Right renal pelvis (tissue), 4 donors: Measurements from ENCODE around the gene ZNF133. TPM values are rescaled to one million over a fixed set of nuclear protein-coding genes. Genes with fewer than 3 reads are reported as not detected.
"Not testable (repeated sequence)": the region's sequence is repeated elsewhere in the genome, so short reads cannot be mapped to it uniquely, and the experiment has no call there.

Experiments
- DNase-seq, 4 donors: peaks; one replicate each; pipeline ENCODE4 v3.0.0-alpha.2; 2013; ENCODE audit warnings: low read depth in 4 of 4, low spot score in 3 of 4, missing footprints in 1 of 4
- polyA plus RNA-seq, 4 donors: library from polyadenylated mRNA; unstranded; fragments of 120-200 nt; gene quantifications; one replicate each; pipeline ENCODE4 v1.2.1, GENCODE V29; 2013; ENCODE audit not compliant: insufficient read length in 4 of 4

ZNF133 gene
- polyA plus RNA-seq, 4 donors, result 25.1 to 27.7 (median 26.3) TPM

GRCh38 chr20:18279242-18279641, 9.1 kb upstream of the ZNF133 start:
- DNase-seq, result no peak

DNA sequence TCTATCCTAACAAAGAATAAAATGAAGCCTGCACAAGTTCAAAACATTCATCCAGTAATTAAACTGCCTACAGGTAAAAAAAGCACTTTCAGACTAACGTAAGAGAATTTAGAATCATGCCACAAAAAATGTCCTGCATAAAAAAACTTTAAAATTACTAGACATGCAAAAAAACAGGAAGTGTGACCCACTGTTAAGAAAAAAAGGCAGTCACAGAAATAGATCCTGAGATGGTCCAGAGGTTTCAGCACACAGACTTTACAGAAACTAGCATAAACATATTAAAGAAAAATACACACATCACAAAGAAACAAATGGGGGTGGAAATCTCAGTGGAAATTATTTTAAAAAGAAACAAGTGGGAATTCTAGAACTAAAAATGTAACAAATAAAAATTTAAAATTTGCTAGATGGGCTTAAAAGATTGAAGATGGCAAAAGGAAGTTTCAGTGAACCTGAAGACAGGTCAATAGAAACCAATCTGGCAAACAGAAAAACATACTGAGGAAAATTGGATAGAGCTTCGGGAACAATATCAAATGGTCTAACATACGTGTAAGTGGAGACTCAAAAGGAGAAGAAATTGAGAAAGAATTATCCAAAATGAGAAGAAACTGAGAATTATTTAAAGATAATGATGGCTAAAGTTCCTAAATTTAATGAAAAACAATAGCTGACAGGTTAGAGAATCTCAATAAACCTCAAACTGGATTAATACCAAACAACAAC, 3.4 kb upstream of the ZNF133 start:
- no peak for DNase-seq

GRCh38 chr20:18287546-18287914, 797 bp upstream of the ZNF133 start:
- DNase-seq, result peak in 1 of 4 donors; percentile 2

GRCh38 chr20:18288749-18289267, 481 bp downstream of the ZNF133 start:
- DNase-seq, result peak in 3 of 4 donors; percentile 12 to 16 (median 12)

GRCh38 chr20:18289306-18289705, 979 bp downstream of the ZNF133 start:
- no peak for DNase-seq

DNA sequence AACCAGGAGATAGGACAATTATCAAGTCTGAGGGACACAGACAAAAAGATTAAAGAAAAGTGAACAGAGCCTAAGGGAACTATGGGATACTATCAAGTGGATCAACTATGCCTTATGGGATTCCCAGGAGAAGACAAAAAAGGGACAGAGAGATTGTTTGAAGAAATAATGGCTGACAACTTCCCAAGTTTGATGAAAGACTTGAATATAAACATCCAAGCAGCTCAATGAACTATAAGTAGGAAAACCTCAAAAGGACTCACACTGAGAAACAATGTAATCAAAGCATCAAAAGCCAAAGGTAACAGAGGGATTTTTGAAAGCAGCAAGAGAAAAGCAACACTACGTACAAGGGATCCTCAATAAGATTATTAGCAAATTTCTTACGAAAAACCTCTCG, 11.0 kb downstream of the ZNF133 start:
- DNase-seq, result no peak

DNA sequence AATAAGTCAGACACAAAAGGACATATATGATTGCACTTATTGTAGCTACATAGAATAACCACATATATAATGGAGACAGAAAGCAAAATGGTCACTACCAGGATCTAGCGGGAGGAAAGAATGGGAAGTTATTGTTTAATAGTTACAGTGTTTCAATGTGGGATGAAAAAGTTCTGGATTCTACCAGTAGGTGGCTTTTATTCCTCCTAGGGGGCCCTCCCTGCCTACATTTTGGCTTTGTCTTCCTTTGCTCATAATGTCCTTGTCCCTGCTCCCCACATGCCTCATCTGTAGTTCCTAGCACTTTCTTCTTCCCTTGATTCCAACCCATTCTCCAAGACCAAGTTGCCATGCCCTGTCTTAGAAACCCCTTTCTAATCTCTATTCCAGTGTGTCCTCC, 16.3 kb downstream of the ZNF133 start:
- no peak for DNase-seq

DNA sequence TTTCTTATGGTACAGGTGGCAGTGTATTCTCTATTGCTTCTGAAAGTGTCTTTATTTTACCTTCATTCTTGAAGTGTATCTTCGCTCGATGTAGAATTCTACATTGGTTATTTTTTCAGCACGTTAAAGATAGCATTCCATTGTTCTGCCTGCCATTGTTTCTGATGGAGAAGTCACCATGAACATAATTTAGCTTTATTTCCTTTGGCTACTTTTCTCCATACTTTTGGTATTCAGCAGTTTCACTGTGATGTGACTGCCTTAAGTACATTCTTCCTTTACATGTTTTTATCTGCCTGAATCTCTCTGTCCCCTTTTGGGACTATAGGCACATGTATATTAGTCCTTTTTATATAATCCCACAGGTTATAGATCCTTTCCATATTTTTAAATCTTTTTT, 19.0 kb downstream of the ZNF133 start:
- no peak for DNase-seq

- DNase-seq, result no peak
These were observed 21.7 kb downstream of the ZNF133 start for GRCh38 chr20:18310051-18310450.

DNA sequence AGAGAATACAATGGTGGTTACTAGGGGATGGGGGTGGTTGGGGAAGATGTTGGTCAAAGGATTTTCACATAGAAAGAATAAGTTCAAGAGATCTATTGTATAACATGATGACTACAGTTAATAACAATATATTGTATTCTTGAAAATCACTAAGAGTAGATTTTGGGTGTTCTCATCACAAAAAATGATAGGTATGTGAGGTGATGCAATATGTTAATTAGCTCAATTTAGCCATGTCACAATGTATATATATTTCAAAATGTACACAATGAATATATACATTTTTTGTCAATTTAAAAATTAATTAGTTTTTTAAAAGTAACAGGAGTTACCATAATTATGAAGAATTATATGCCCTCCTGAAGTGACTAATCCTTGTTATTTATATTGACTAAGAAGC, 22.3 kb downstream of the ZNF133 start:
- no peak for DNase-seq

- no peak for DNase-seq
These were observed 24.4 kb downstream of the ZNF133 start for GRCh38 chr20:18312723-18313122.

- DNase-seq, result no peak
These were observed 25.1 kb downstream of the ZNF133 start for GRCh38 chr20:18313411-18313810.

DNA sequence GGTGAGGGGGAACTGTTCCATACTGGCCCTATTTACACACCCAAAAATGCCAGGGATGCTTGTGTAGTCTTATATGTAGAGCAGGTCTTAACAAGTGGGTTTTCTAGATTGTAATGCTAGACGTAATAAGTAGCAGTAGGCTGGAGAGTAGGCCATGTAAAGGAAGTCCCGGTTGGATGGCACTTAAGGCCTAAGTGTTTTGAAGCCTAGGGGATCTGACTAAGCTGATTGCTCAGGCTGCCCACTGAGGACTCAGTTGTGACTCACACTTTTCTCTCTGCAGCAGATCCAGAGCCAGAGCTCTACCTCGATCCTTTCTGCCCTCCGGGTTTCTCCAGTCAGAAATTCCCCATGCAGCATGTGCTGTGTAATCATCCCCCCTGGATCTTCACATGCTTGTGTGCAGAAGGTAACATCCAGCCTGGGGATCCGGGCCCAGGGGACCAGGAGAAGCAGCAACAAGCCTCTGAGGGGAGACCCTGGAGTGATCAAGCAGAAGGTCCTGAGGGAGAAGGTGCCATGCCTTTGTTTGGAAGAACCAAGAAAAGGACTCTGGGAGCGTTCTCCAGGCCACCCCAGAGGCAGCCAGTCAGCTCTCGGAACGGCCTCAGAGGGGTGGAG, 26.6 kb downstream of the ZNF133 start:
- DNase-seq, result no peak

GRCh38 chr20:18316166-18316565, 27.8 kb downstream of the ZNF133 start:
- no peak for DNase-seq

- no peak for DNase-seq
These were observed 33.0 kb downstream of the ZNF133 start for GRCh38 chr20:18321316-18321715.

DNA sequence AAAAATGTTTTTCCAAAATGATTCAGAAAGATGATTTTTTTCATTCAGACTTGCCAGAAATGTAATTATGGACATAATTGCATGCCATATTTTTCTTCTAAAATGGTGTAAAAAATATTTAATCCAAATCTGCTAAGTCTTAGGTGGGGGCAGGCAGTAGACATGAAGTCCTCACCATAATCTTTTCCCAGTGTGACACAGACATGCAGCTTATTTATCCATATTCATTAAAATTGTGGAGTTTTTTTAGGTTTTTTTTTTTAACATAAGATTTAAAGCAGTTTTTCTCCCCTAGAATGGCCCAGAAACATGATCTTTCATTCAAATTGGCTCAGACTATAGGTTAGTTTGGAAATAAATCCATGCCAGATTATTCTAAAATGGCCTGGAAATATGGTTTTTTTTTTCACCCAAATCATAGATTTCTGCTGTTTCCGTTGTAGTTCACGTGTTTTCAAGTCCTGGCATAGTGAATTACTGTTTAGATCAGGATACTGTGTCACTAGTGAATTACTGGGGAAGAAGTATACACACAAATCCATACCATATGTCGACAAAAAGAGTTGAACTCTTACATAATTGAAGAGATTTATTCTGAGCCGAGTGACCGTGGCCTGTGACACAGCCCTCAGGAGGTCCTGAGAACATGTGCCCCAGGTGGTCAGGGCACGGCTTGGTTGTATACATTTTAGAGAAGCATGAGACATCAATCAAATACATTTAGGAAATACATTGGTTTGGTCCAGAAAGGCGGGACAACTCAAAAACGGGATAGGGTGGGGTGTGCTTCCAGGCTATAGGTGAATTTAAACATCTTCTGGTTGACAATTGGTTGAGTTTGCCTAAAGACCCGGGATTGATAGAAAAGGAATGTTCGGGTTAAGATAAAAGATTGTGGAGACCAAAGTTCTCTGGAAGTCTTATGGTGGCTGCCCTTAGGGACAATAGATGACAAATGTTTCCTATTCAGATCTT, 33.9 kb downstream of the ZNF133 start:
- DNase-seq, result no peak

- DNase-seq, result no peak
These were observed 35.4 kb downstream of the ZNF133 start for GRCh38 chr20:18323705-18324104.

GRCh38 chr20:18324596-18325089, 36.3 kb downstream of the ZNF133 start:
- no peak for DNase-seq

GRCh38 chr20:18326990-18327389, 38.7 kb downstream of the ZNF133 start:
- DNase-seq, result no peak

GRCh38 chr20:18331694-18332093, 43.4 kb downstream of the ZNF133 start:
- no peak for DNase-seq

DNA sequence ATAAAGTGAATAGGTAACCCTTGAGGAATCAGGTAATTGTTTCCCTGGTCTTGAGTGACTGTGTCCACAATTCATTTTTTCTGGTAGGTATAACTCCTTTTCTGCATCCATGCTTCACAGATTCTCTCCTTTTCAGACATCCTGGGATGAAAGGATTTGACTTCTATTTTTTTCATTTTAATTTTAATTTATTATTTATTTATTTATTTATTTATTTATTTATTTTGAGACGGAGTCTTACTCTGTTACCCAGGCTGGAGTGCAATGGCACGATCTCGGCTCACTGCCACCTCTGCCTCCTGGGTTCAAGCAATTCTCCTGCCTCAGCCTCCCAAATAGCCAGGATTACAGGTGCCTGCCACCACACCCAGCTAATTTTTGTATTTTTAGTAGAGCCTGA, 61.4 kb downstream of the ZNF133 start:
- not testable (repeated sequence) for DNase-seq
